HCT116 (cell line): Measurements from ENCODE around the gene PLCE1. TPM values are rescaled to one million over a fixed set of nuclear protein-coding genes. Genes with fewer than 3 reads are reported as not detected.

Source experiments
- ATAC-seq: fragments of 200-7000 bp; cut with Tn5 transposase; 2 replicates; pipeline ENCODE4 v1.9.1; 2020; ENCODE audit warnings: mild to moderate bottlenecking, moderate library complexity
- BruUV-seq: library from RNA; stranded (reverse); fragments of 400-500 nt; replicated peaks from 2 replicates; lab custom pipeline; 2021; lab: Mats Ljungman, UMichigan
- CTCF ChIA-PET: fragments of 300-600 bp; sonication (Branson Sonifier 250); formaldehyde crosslinking; loops from one replicate; lab custom pipeline; 2021; ENCODE audit warnings: antibody characterized with exemption; lab: Charles Lee
- POLR2A ChIA-PET: fragments of 300-600, 350-600 bp; sonication (Branson Sonifier 250); formaldehyde crosslinking; loops from one replicate; lab custom pipeline; 2021; ENCODE audit warnings: antibody characterized with exemption; lab: Charles Lee
- RAD21 ChIA-PET, 2 experiments: fragments of 300-600 bp; sonication (Branson Sonifier 250); formaldehyde crosslinking; loops; one replicate each; lab custom pipeline; 2023; ENCODE audit warnings: low total read pairs in 2 of 2; ENCODE audit not compliant: uncharacterized antibody in 2 of 2, unreplicated experiment in 2 of 2, low non-redundant PET in 1 of 2; lab: Charles Lee
- DNase-seq: peaks from one replicate; pipeline ENCODE4 v3.0.0-alpha.2; 2010; ENCODE audit warnings: low read depth, low spot score
- H2AFZ ChIP-seq: fragments of 200-600 bp; shearing (Covaris generic), sonication (generic); 2 replicates; pipeline ENCODE4 v1.6.1; 2017; ENCODE audit warnings: low read depth, mixed run types, mixed read lengths, antibody characterized with exemption, low read length; ENCODE audit not compliant: poor library complexity, severe bottlenecking
- H3K27ac ChIP-seq: 2 replicates; pipeline ENCODE4 v1.5.1; 2012; ENCODE audit warnings: low read depth, low read length
- H3K27me3 ChIP-seq: fragments of 200-600 bp; sonication (generic); 2 replicates; pipeline ENCODE4 v1.6.1; 2016; ENCODE audit warnings: mixed run types, low read length, mixed read lengths; ENCODE audit not compliant: insufficient read depth
- H3K36me3 ChIP-seq, 2 experiments: fragments of 200-500 bp in 1 of 2; fragments of 200-600 bp in 1 of 2; sonication (Bioruptor generic) in 1 of 2; sonication (generic) in 1 of 2; 2 replicates each; pipeline versions ENCODE4 v1.5.1 to v1.6.1; 2014 to 2016; ENCODE audit warnings: low read length in 2 of 2, inconsistent platforms in 1 of 2, mixed read lengths in 1 of 2, mixed run types in 1 of 2; ENCODE audit not compliant: insufficient read depth in 2 of 2, control insufficient read depth in 1 of 2
- H3K4me1 ChIP-seq, 2 experiments: fragments of 200-600 bp in 1 of 2; sonication (generic) in 1 of 2; 2 replicates each; pipeline versions ENCODE4 v1.5.1 to v1.6.1; 2012 to 2017; ENCODE audit warnings: low read length in 2 of 2, inconsistent platforms in 1 of 2, mild to moderate bottlenecking in 1 of 2, mixed read lengths in 1 of 2, mixed run types in 1 of 2, moderate library complexity in 1 of 2; ENCODE audit not compliant: insufficient read depth in 2 of 2, control insufficient read depth in 1 of 2
- H3K4me2 ChIP-seq: fragments of 200-600 bp; sonication (generic); 2 replicates; pipeline ENCODE4 v1.6.1; 2017; ENCODE audit warnings: mixed run types, low read length, mixed read lengths
- H3K4me3 ChIP-seq, 2 experiments: fragments of 200-600 bp in 1 of 2; sonication (generic) in 1 of 2; replicated peaks in 1 of 2; 2 replicates each; pipeline ENCODE4 v1.5.1; 2011 to 2016; ENCODE audit warnings: low read length in 2 of 2, control low read depth in 1 of 2, low read depth in 1 of 2, mild to moderate bottlenecking in 1 of 2, mixed read lengths in 1 of 2, mixed run types in 1 of 2
- H3K79me2 ChIP-seq: fragments of 200-600 bp; sonication (generic); 2 replicates; pipeline ENCODE4 v1.6.1; 2017; ENCODE audit warnings: mild to moderate bottlenecking, mixed run types, low read length, moderate library complexity, mixed read lengths; ENCODE audit not compliant: insufficient read depth
- H3K9ac ChIP-seq: fragments of 200-600 bp; sonication (generic); 2 replicates; pipeline ENCODE4 v1.6.1; 2016; ENCODE audit warnings: low read length, mixed read lengths
- H3K9me2 ChIP-seq: fragments of 200-600 bp; sonication (generic), shearing (Covaris generic); 2 replicates; pipeline ENCODE4 v1.6.1; 2017; ENCODE audit warnings: mixed run types, mild to moderate bottlenecking, moderate library complexity; ENCODE audit not compliant: insufficient read depth
- H3K9me3 ChIP-seq, 2 experiments: fragments of 200-500 bp in 1 of 2; fragments of 200-600 bp in 1 of 2; sonication (Bioruptor generic) in 1 of 2; sonication (generic) in 1 of 2; 2 replicates each; pipeline ENCODE4 v1.6.1; 2014 to 2017; ENCODE audit warnings: low read length in 2 of 2, mixed read lengths in 2 of 2, inconsistent platforms in 1 of 2, low read depth in 1 of 2, mild to moderate bottlenecking in 1 of 2, mixed run types in 1 of 2, moderate library complexity in 1 of 2; ENCODE audit not compliant: control insufficient read depth in 1 of 2, insufficient read depth in 1 of 2
- H4K20me1 ChIP-seq: fragments of 200-600 bp; sonication (generic), shearing (Covaris generic); 2 replicates; pipeline ENCODE4 v1.6.1; 2017; ENCODE audit warnings: mixed run types, mild to moderate bottlenecking, moderate library complexity; ENCODE audit not compliant: insufficient read depth
- CBX3 ChIP-seq: IDR thresholded peaks from 2 replicates; pipeline ENCODE4 v1.6.1; 2012; ENCODE audit warnings: low read depth
- CEBPB ChIP-seq: IDR thresholded peaks from 2 replicates; pipeline ENCODE4 v1.6.1; 2012; ENCODE audit warnings: low read depth
- EGR1 ChIP-seq: IDR thresholded peaks from 2 replicates; pipeline ENCODE4 v1.6.1; 2012; ENCODE audit warnings: low read depth
- EZH2 ChIP-seq: fragments of 200-600 bp; sonication (generic); IDR thresholded peaks from 2 replicates; pipeline ENCODE4 v1.6.1; 2017; ENCODE audit warnings: antibody characterized with exemption, mixed run types
- FOSL1 ChIP-seq: IDR thresholded peaks from 2 replicates; pipeline ENCODE4 v1.6.1; 2012; ENCODE audit warnings: low read depth
- POLR2A ChIP-seq: IDR thresholded peaks from 2 replicates; pipeline ENCODE4 v1.7.0; 2011; ENCODE audit warnings: borderline replicate concordance; ENCODE audit not compliant: insufficient read depth, insufficient read length; ENCODE audit errors: extremely low read depth
- POLR2AphosphoS5 ChIP-seq: IDR thresholded peaks from 2 replicates; pipeline ENCODE4 v1.6.1; 2011; ENCODE audit warnings: mild to moderate bottlenecking, low read depth, low read length, moderate library complexity
- RAD21 ChIP-seq: IDR thresholded peaks from 2 replicates; pipeline ENCODE4 v1.6.1; 2012; ENCODE audit warnings: low read depth, mild to moderate bottlenecking
- SIN3A ChIP-seq: IDR thresholded peaks from 2 replicates; pipeline ENCODE4 v1.6.1; 2012; ENCODE audit warnings: low read depth
- SP1 ChIP-seq: IDR thresholded peaks from 2 replicates; pipeline ENCODE4 v1.6.1; 2012; ENCODE audit warnings: low read depth
- SRF ChIP-seq: IDR thresholded peaks from 2 replicates; pipeline ENCODE4 v1.6.1; 2012; ENCODE audit warnings: low read depth
- TCF7L2 ChIP-seq: IDR thresholded peaks from 2 replicates; pipeline ENCODE4 v1.7.0; 2011; ENCODE audit warnings: borderline replicate concordance, inconsistent platforms; ENCODE audit not compliant: insufficient read depth, insufficient read length; ENCODE audit errors: extremely low read depth
- YY1 ChIP-seq: IDR thresholded peaks from 2 replicates; pipeline ENCODE4 v1.6.1; 2011; ENCODE audit warnings: low read length, low read depth, moderate library complexity, mild to moderate bottlenecking; ENCODE audit not compliant: insufficient replicate concordance; ENCODE audit errors: extremely low read depth
- ZFX ChIP-seq: fragments of 450-650 bp; IDR thresholded peaks from 2 replicates; pipeline ENCODE4 v1.6.1; 2017
- intact Hi-C: fragments of 100-400 bp; cut with micrococcal nuclease; formaldehyde crosslinking; loops from 2 replicates; pipeline ENCODE4 v1.10.0; 2022
- total RNA-seq: library from RNA; stranded (reverse); gene quantifications from one replicate; pipeline ENCODE4 v1.2.1, GENCODE V29; 2021; ENCODE audit not compliant: unreplicated experiment
- TF ChIP-seq, protein P1 (sequence below), 3 experiments: fragments of 200-600 bp in 1 of 3; sonication (generic) in 1 of 3; IDR thresholded peaks in 2 of 3; conservative IDR thresholded peaks in 1 of 3; 2 replicates each; pipeline ENCODE4 v1.5.1; 2012 to 2017; ENCODE audit warnings: low read depth in 2 of 3, low read length in 2 of 3, antibody characterized with exemption in 1 of 3, borderline replicate concordance in 1 of 3, control low read depth in 1 of 3, mild to moderate bottlenecking in 1 of 3, mixed read lengths in 1 of 3, mixed run types in 1 of 3, moderate library complexity in 1 of 3; ENCODE audit not compliant: insufficient read depth in 1 of 3
- TF ChIP-seq, protein P2 (sequence below): IDR thresholded peaks from 2 replicates; pipeline ENCODE4 v1.6.1; 2012
- TF ChIP-seq, protein P3 (sequence below): IDR thresholded peaks from 2 replicates; pipeline ENCODE4 v1.6.1; 2011; ENCODE audit warnings: mild to moderate bottlenecking, low read length, moderate library complexity; ENCODE audit not compliant: insufficient replicate concordance; ENCODE audit errors: extremely low read depth

Gene PLCE1
- total RNA-seq, 1 experiment from 2014 or later = 2.5 TPM

DNA sequence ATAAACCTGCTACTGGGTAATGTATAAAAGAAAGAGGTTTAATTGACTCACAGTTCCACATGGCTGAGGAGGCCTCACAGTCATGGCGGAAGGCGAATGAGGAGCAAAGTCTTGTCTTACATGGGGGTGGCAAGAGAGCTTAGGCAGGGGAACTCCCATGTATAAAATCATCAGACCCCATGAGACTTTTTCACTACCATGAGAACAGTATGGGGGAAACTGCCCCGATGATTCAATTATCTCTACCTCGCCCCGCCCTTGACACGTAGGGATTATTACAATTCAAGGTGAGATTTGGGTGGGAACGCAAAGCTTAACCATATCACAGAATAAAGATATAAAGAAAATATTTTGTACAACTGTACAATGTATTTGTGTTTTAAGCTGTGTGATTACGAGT lies 39.4 kb upstream of the PLCE1 start:
- TF ChIP-seq ZFX (no peak), FOSL1 (no peak), TCF7L2 (no peak), CEBPB (no peak), POLR2A (no peak)

DNA sequence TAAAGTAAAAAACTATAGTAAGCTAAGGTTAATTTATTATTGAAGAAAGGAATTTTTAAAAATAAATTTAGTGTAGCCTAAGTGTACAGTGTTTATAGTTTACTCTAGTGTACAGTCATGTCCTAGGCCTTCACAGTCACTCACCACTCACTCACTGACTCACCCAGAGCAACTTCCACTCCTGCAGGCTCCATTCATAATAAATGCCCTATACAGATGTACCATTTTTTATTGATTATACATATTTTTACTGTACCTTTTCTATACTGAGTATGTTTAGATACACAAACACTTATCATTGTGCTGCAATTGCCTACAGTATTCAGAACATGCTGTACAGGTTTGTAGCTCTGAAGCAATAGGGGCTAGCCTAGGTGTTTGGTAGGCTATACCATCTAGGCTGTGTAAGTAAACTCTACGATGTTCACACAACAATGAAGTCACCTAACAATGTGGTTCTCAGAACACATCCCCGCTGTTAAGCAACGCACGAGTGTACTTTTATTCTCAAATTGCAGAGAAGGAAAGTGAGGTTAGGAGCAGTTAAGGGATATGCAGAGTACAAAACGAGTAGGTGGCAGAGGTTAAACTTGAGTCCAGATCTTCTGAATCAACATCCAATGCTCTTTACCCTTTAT lies 38.9 kb upstream of the PLCE1 start:
- no peak overlapping the region for H3K27ac ChIP-seq
- no peak overlapping the region for H3K4me2 ChIP-seq
- no TSS peak for BruUV-seq
- intact Hi-C loops = no loop called here
- ATAC-seq (no peak), DNase-seq (no peak)
- H3K79me2 ChIP-seq = no peaks in the 10 kb centered on the region
- no peaks in the 10 kb centered on the region for H4K20me1 ChIP-seq
- H3K4me1 ChIP-seq = no peaks in the 10 kb centered on the region; a peak in 1 of 4 replicates
- no peaks in the 10 kb centered on the region for H3K27me3 ChIP-seq
- no peaks in the 10 kb centered on the region for H3K9me2 ChIP-seq
- H2AFZ ChIP-seq = no peak overlapping the region
- H3K36me3 ChIP-seq = no peaks in the 10 kb centered on the region
- H3K9ac ChIP-seq = no peak overlapping the region
- ChIA-PET CTCF (no interaction called here), RAD21 (interaction anchor here in 1 of 2 experiments (0.6 kb wide), 1 partner anchor 18 kb away, joined by 3 read pairs; no protein-coding TSS in a partner anchor), POLR2A (no interaction called here)
- no peaks in the 10 kb centered on the region for H3K9me3 ChIP-seq
- no peak overlapping the region for H3K4me3 ChIP-seq
- TF ChIP-seq SP1 (no peak), ZFX (no peak), CBX3 (no peak), CEBPB (no peak), FOSL1 (no peak), POLR2A (no peak), RAD21 (no peak), EZH2 (no peak), YY1 (no peak), EGR1 (no peak), POLR2AphosphoS5 (no peak), SIN3A (no peak), SRF (no peak)
- TF ChIP-seq, protein P1, sequence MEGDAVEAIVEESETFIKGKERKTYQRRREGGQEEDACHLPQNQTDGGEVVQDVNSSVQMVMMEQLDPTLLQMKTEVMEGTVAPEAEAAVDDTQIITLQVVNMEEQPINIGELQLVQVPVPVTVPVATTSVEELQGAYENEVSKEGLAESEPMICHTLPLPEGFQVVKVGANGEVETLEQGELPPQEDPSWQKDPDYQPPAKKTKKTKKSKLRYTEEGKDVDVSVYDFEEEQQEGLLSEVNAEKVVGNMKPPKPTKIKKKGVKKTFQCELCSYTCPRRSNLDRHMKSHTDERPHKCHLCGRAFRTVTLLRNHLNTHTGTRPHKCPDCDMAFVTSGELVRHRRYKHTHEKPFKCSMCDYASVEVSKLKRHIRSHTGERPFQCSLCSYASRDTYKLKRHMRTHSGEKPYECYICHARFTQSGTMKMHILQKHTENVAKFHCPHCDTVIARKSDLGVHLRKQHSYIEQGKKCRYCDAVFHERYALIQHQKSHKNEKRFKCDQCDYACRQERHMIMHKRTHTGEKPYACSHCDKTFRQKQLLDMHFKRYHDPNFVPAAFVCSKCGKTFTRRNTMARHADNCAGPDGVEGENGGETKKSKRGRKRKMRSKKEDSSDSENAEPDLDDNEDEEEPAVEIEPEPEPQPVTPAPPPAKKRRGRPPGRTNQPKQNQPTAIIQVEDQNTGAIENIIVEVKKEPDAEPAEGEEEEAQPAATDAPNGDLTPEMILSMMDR (IDR thresholded peaks at IDR 0.05 in 2 of 3, conservative IDR thresholded peaks at IDR 0.05 in 1 of 3; ENCODE audit: borderline replicate concordance in 1 of 3, insufficient read depth in 1 of 3, low read depth in 2 of 3, low read length in 2 of 3) = no peak
- TF ChIP-seq, protein P2, sequence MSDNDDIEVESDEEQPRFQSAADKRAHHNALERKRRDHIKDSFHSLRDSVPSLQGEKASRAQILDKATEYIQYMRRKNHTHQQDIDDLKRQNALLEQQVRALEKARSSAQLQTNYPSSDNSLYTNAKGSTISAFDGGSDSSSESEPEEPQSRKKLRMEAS = no peak
- TF ChIP-seq, protein P3, sequence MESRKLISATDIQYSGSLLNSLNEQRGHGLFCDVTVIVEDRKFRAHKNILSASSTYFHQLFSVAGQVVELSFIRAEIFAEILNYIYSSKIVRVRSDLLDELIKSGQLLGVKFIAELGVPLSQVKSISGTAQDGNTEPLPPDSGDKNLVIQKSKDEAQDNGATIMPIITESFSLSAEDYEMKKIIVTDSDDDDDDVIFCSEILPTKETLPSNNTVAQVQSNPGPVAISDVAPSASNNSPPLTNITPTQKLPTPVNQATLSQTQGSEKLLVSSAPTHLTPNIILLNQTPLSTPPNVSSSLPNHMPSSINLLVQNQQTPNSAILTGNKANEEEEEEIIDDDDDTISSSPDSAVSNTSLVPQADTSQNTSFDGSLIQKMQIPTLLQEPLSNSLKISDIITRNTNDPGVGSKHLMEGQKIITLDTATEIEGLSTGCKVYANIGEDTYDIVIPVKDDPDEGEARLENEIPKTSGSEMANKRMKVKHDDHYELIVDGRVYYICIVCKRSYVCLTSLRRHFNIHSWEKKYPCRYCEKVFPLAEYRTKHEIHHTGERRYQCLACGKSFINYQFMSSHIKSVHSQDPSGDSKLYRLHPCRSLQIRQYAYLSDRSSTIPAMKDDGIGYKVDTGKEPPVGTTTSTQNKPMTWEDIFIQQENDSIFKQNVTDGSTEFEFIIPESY = no peak

More for the DNA sequence above, 39.4 kb upstream of the PLCE1 start:
- ChIA-PET CTCF (no interaction called here), POLR2A (no interaction called here), RAD21 (interaction anchor here in 1 of 2 experiments (0.6 kb wide), 1 partner anchor 18 kb away, joined by 3 read pairs; no protein-coding TSS in a partner anchor)
- no peaks in the 10 kb centered on the region for H3K9me3 ChIP-seq
- intact Hi-C loops = no loop called here
- ATAC-seq (no peak), DNase-seq (no peak)
- H2AFZ ChIP-seq = no peak overlapping the region
- H3K36me3 ChIP-seq = no peaks in the 10 kb centered on the region
- H3K79me2 ChIP-seq = no peaks in the 10 kb centered on the region
- no peak overlapping the region for H3K9ac ChIP-seq
- no peaks in the 10 kb centered on the region for H3K9me2 ChIP-seq
- H3K4me2 ChIP-seq = no peak overlapping the region
- H3K4me3 ChIP-seq = no peak overlapping the region
- no TSS peak for BruUV-seq
- H4K20me1 ChIP-seq = no peaks in the 10 kb centered on the region
- H3K27me3 ChIP-seq = no peaks in the 10 kb centered on the region
- H3K4me1 ChIP-seq = no peaks in the 10 kb centered on the region; a peak in 1 of 4 replicates
- H3K27ac ChIP-seq = no peak overlapping the region
